ENCODE data around the gene ERCC8. TPM values are rescaled to one million over a fixed set of nuclear protein-coding genes. Genes with fewer than 3 reads are reported as not detected.

Gene ERCC8
- total RNA-seq, 1 donor from 2014 or later = 24.0 TPM

DNA sequence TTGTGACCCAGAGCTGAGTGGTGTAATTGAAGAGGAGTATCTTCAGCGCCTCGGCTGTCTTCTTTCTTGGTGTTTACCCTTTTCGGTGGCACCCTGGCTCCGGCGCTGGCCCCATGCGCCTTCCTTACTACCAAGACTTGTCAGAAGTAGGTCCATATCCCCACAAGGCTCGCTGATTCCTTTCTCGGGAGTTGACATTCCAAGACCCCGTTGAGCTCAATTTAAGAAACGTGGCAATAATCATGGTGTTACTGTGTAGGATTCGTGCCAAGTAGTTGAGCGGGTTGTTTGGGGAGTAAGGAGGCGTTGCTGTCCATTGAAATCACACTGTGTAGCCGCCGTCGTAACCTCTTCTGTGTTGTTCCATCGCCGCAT, 930 bp upstream of the ERCC8 start:
- Mint-ChIP-seq H3K4me1 (peaks cover 24% of the 10 kb centered on the region), H3K4me3 (no peak overlapping the region), H3K9me3 (peaks cover 3% of the 10 kb centered on the region), H3K36me3 (ENCODE audit: low read depth) (peaks cover 7% of the 10 kb centered on the region), H3K27me3 (ENCODE audit: low read depth) (no peaks in the 10 kb centered on the region), H3K27ac (ENCODE audit: unreplicated experiment) (peak overlapping the region; percentile 54)
- TF ChIP-seq, protein P1, sequence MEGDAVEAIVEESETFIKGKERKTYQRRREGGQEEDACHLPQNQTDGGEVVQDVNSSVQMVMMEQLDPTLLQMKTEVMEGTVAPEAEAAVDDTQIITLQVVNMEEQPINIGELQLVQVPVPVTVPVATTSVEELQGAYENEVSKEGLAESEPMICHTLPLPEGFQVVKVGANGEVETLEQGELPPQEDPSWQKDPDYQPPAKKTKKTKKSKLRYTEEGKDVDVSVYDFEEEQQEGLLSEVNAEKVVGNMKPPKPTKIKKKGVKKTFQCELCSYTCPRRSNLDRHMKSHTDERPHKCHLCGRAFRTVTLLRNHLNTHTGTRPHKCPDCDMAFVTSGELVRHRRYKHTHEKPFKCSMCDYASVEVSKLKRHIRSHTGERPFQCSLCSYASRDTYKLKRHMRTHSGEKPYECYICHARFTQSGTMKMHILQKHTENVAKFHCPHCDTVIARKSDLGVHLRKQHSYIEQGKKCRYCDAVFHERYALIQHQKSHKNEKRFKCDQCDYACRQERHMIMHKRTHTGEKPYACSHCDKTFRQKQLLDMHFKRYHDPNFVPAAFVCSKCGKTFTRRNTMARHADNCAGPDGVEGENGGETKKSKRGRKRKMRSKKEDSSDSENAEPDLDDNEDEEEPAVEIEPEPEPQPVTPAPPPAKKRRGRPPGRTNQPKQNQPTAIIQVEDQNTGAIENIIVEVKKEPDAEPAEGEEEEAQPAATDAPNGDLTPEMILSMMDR (conservative IDR thresholded peaks at IDR 0.05) = no peak
- no peak for DNase-seq (ENCODE audit: low read depth, low spot score)

DNA sequence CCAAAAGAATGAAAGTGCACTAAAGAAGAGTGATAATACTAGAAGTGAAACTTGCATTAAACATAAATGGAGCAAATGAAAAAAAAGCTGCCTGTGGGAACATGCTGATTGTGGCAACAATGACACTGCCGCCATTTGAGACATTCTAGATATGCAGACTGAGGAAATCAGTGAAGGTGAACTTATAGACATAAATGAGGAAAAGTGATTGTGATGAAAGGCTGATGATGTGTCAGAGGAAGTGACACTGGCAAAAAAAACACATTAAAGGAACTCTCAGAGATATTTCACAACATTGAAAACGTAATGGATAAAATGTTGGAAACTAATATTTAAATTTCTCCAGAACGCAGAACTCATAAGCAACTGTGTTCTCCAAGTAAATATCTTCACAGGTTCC, 1.2 kb downstream of the ERCC8 start:
- Mint-ChIP-seq H3K4me3 (no peak overlapping the region), H3K27ac (ENCODE audit: unreplicated experiment) (no peak overlapping the region), H3K9me3 (no peaks in the 10 kb centered on the region), H3K4me1 (peaks cover 21% of the 10 kb centered on the region), H3K27me3 (ENCODE audit: low read depth) (no peaks in the 10 kb centered on the region), H3K36me3 (ENCODE audit: low read depth) (peaks cover 16% of the 10 kb centered on the region)
- TF ChIP-seq, protein P1 (conservative IDR thresholded peaks at IDR 0.05) = no peak
- DNase-seq (ENCODE audit: low read depth, low spot score) = no peak

DNA sequence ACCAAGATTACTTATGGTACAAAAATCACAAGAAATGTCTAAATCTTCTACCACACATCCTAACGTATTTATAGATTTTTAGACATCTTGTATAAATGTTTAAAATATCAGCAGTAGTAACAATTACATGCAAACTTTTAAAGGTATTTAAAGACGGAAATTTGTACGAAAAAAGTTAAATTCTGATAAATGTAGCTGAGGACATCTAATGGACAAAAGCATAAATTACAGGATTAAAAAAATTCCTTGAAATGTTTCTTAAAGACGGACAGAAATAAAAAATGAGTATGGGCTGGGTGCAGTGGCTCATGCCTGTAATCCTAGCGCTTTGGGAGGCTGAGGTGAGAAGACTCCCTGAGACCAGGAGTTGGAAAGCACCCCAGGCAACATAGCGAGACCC, 15.8 kb downstream of the ERCC8 start:
- H3K4me1 Mint-ChIP-seq = no peaks in the 10 kb centered on the region
- peaks cover 24% of the 10 kb centered on the region for H3K36me3 Mint-ChIP-seq (ENCODE audit: low read depth)
- TF ChIP-seq, protein P1 (conservative IDR thresholded peaks at IDR 0.05) = peak; percentile 57
- DNase-seq (ENCODE audit: low read depth, low spot score) = no peak
- peaks cover 8% of the 10 kb centered on the region for H3K9me3 Mint-ChIP-seq
- H3K27me3 Mint-ChIP-seq (ENCODE audit: low read depth) = no peaks in the 10 kb centered on the region
- no peak overlapping the region for H3K27ac Mint-ChIP-seq (ENCODE audit: unreplicated experiment)
- H3K4me3 Mint-ChIP-seq = no peak overlapping the region

DNA sequence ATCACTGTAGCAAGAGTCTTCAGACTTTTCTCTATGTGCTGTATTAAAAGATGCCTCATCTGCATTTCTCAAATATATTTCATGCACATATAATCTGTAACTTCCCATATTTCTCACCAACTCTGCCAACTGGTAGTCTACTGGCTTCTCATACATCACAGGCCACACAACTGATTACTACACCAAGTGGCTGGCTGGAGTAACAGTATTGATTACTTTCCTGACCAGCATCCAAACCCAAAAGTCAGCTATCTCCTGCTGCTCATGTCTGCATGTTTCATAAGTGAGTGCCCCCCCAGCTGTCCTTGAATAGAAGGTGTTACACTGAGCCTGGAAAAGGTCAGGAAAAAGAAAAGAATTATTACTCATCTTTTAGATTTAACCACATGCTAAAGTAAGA, 17.4 kb downstream of the ERCC8 start:
- Mint-ChIP-seq H3K27ac (ENCODE audit: unreplicated experiment) (no peak overlapping the region), H3K27me3 (ENCODE audit: low read depth) (no peaks in the 10 kb centered on the region), H3K4me1 (no peaks in the 10 kb centered on the region), H3K9me3 (peaks cover under 1% of the 10 kb centered on the region), H3K4me3 (no peak overlapping the region), H3K36me3 (ENCODE audit: low read depth) (peaks cover 19% of the 10 kb centered on the region)
- TF ChIP-seq, protein P1 (conservative IDR thresholded peaks at IDR 0.05) = no peak
- DNase-seq (ENCODE audit: low read depth, low spot score) = no peak

DNA sequence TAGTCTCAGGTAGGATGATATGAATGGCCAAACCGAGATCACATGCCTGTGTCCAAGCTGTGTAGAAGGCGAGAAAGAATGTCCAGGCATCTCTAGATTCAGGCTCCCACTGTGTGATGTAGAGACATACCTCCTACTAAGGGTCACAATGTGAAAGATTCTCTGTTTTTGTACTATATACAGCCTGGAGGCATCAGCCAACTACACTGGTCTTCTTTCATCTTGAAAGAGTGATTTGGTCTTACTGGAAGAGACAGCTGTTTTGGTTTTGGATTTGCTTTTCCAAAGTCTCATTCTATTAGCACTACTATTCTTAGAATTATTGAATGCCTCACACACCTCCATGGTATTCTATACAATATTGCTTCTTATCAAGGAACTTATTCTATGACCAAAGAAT, 26.4 kb downstream of the ERCC8 start:
- Mint-ChIP-seq H3K27ac (ENCODE audit: unreplicated experiment) (no peak overlapping the region), H3K4me1 (no peaks in the 10 kb centered on the region), H3K36me3 (ENCODE audit: low read depth) (peaks cover 39% of the 10 kb centered on the region), H3K9me3 (peaks cover 5% of the 10 kb centered on the region), H3K4me3 (no peak overlapping the region), H3K27me3 (ENCODE audit: low read depth) (no peaks in the 10 kb centered on the region)
- DNase-seq (ENCODE audit: low read depth, low spot score) = no peak
- TF ChIP-seq, protein P1 (conservative IDR thresholded peaks at IDR 0.05) = no peak

DNA sequence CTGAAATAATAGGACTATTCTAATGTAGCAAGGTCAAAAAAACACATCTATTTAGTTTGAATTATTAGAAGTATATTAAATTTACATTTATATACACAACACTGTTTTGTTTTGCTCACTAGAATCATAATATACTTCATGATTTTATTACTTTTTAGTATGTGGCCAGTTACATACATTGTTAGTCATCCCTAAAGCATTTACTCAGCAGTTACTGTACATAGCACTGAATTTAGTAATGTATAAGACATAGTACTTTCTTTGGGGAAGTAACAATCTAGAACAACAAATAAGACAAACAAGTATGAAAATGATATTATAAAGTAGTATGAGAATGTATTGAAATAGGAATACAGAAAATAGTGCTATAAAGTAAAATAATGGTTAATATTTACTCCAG, 28.2 kb downstream of the ERCC8 start:
- Mint-ChIP-seq H3K27ac (ENCODE audit: unreplicated experiment) (no peak overlapping the region), H3K4me1 (no peaks in the 10 kb centered on the region), H3K36me3 (ENCODE audit: low read depth) (peaks cover 49% of the 10 kb centered on the region), H3K27me3 (ENCODE audit: low read depth) (no peaks in the 10 kb centered on the region), H3K4me3 (no peak overlapping the region), H3K9me3 (peaks cover 9% of the 10 kb centered on the region)
- TF ChIP-seq, protein P1 (conservative IDR thresholded peaks at IDR 0.05) = no peak
- DNase-seq (ENCODE audit: low read depth, low spot score) = no peak

Measured in neural crest cell (in vitro differentiated cells).